ENCODE results near the gene VKORC1L1. TPM values are rescaled to one million over a fixed set of nuclear protein-coding genes. Genes with fewer than 3 reads are reported as not detected.
A peak's percentile ranks its signal among the peaks of the same experiment; 100 is the strongest.

Gene VKORC1L1
- total RNA-seq (2011; cell fraction: chromatin; rRNA removed; ENCODE audit: low replicate concordance): 18.7 and 31.0 TPM in 2 replicates
- total RNA-seq (2011; cell fraction: nucleolus; rRNA removed): 17.2 and 18.3 TPM in 2 replicates
- total RNA-seq (2011; cell fraction: nucleoplasm; rRNA removed): 35.9 and 64.1 TPM in 2 replicates
- total RNA-seq (2014; rRNA removed) (12.1 and 17.4 TPM in 2 replicates), total RNA-seq (2014; rRNA removed; fragmentation: Illumina TruSeq; extraction: Trizol) (19.2 and 19.3 TPM in 2 replicates), total RNA-seq (2015; rRNA removed; fragmentation: Illumina TruSeq; extraction: Trizol) (17.6 and 18.5 TPM in 2 replicates), total RNA-seq (2021) (31.5 and 34.3 TPM in 2 replicates), polyA plus RNA-seq (2011; rRNA removed) (20.1 and 32.9 TPM in 2 replicates), polyA plus RNA-seq (2014; fragmentation: Illumina TruSeq; extraction: Trizol) (31.6 and 36.5 TPM in 2 replicates), polyA plus RNA-seq (2014; fragmentation: Nextera tagmentation; extraction: Ambion mirVana) (1 to 10 TPM; 6.8 to 8.1 TPM), polyA plus RNA-seq (2014; rRNA removed) (21.0 and 30.3 TPM in 2 replicates), polyA minus RNA-seq (2011; rRNA and poly(A)+ RNA removed) (24.5 and 35.4 TPM in 2 replicates), Bru-seq, nascent RNA (percentile 84 among the genes with signal in this experiment), BruChase-seq, experiment 1, labeled RNA remaining after a 2-hour chase (percentile 90 among the genes with signal in this experiment), BruChase-seq, experiment 2, labeled RNA remaining after a 6-hour chase (percentile 84 among the genes with signal in this experiment)
- 14.9 and 17.2 TPM in 2 replicates for polyA plus RNA-seq (2011; cell fraction: cytosol; rRNA removed)
- 4.8 and 6.6 TPM in 2 replicates for polyA plus RNA-seq (2011; cell fraction: nucleus; rRNA removed)
- polyA plus RNA-seq (2012): 19.8 and 23.8 TPM in 2 replicates
- 11.2 and 18.7 TPM in 2 replicates for polyA minus RNA-seq (2011; cell fraction: cytosol; rRNA and poly(A)+ RNA removed)
- 3.1 and 3.7 TPM in 2 replicates for polyA minus RNA-seq (2011; cell fraction: nucleus; rRNA and poly(A)+ RNA removed)
- long read RNA-seq, experiment 1, full-length matches to known transcripts: 200 of 283 reads
- long read RNA-seq, experiment 1, partial matches to known transcripts: 37 of 283 reads
- long read RNA-seq, experiment 1, other reads (novel, unspliced or antisense): 46 of 283 reads
- long read RNA-seq, experiment 2, full-length matches to known transcripts: 24 of 72 reads
- long read RNA-seq, experiment 2, partial matches to known transcripts: 0 of 72 reads
- long read RNA-seq, experiment 2, other reads (novel, unspliced or antisense): 48 of 72 reads
- long read RNA-seq, experiment 3, full-length matches to known transcripts: 2 of 9 reads
- long read RNA-seq, experiment 3, partial matches to known transcripts: 0 of 9 reads
- long read RNA-seq, experiment 3, other reads (novel, unspliced or antisense): 7 of 9 reads

DNA sequence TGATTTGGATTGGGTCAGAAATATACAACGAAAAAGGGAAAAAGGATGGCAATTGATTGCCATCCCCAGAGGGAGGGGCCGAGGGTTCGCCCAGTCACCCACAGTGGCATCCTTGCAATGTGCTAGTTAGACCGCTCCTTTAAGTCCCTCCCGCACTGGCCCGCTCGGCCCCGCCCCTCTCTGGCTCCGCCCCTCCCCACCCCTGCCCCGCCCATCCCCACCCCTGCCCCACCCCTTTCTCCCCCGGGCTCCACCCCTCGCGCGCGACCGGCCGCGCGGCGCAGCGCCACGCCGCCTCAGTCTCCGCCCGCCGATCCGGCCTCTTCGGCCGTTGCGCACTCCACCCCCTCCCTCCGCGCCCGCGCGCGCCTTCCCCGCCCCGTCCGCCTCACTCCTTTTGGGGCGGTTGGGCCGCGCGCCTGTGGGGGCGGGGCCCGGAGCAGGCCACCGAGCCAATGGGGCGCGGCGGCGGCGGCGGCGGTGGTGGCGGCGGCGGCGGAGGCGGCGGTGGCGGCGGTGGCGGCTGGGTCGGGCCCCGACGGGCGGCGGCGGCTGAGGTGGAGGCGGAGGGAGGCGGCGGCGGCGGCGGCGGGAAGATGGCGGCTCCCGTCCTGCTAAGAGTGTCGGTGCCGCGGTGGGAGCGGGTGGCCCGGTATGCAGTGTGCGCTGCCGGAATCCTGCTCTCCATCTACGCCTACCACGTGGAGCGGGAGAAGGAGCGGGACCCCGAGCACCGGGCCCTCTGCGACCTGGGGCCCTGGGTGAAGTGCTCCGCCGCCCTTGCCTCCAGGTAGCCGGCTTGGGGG, at the start of gene VKORC1L1:
TSS of gene VKORC1L1 (plus strand) at position 299 of the 806 bp plus-strand sequence. CDS start at position 597, 298 bp downstream.
- Histone ChIP-seq H3K4me3 (peak within 1 kb of the TSS; percentile 93), H3K9ac (ENCODE audit: insufficient read depth in 1 of 2, low read depth in 2 of 2, low read length in 2 of 2) (peak within 1 kb of the TSS; percentile 84 to 98), H3K27ac (ENCODE audit: extremely low read depth, low read depth, low read length) (peak within 1 kb of the TSS; percentile 85), H2AFZ (ENCODE audit: low read depth, low read length) (peak within 1 kb of the TSS; percentile 85), H4K20me1 (replicated peaks; ENCODE audit: control insufficient read depth, insufficient read depth, low read length) (no peaks in the 10 kb centered on the region), H3K4me1 (replicated peaks in 1 of 2; ENCODE audit: control insufficient read depth in 2 of 2, insufficient read depth in 2 of 2, low read length in 2 of 2) (peaks cover 3 to 6% of the 10 kb centered on the region in 2 experiments; a peak in 1 of 5 replicates), H3K9me1 (ENCODE audit: control insufficient read depth, insufficient read depth, low read length) (no peaks in the 10 kb centered on the region), H3K79me2 (ENCODE audit: control insufficient read depth, insufficient read depth, low read length) (peaks cover 46% of the 10 kb centered on the region), H3K27me3 (ENCODE audit: control insufficient read depth in 2 of 2, insufficient read depth in 2 of 2, low read length in 2 of 2) (no peaks in the 10 kb centered on the region), H3K4me2 (ENCODE audit: insufficient read depth, low read length) (peak within 1 kb of the TSS; percentile 93), H3K9me3 (replicated peaks; ENCODE audit: control insufficient read depth, insufficient read depth, low read depth, low read length) (no peaks in the 10 kb centered on the region), H3K36me3 (ENCODE audit: control insufficient read depth, insufficient read depth, low read length) (peaks cover 13% of the 10 kb centered on the region; the same call in 1 of the 3 replicates)
- peak; percentile 97 for ATAC-seq
- POLR2A ChIA-PET: no interaction called here
- no peak for FAIRE-seq
- peak; percentile 92 to 97 (median 93) for DNase-seq (ENCODE audit: extremely low read depth in 1 of 4, low spot score in 3 of 4)
- intact Hi-C loops (cut with micrococcal nuclease): no loop called here
- BruUV-seq (replicated peaks): no TSS peak
- CTCF ChIA-PET (ENCODE audit: low intra/inter-chr PET ratio): no interaction called here
- in situ Hi-C loops (cut with MboI): no loop called here
- WGBS (ENCODE audit: insufficient coverage, low coverage, missing lambda C conversion rate): under 1% methylated on average over 16 of the region's 94 CpGs
- TF ChIP-seq NCOA6 (IDR thresholded peaks at IDR 0.05): no peak
- TF ChIP-seq, protein P1, sequence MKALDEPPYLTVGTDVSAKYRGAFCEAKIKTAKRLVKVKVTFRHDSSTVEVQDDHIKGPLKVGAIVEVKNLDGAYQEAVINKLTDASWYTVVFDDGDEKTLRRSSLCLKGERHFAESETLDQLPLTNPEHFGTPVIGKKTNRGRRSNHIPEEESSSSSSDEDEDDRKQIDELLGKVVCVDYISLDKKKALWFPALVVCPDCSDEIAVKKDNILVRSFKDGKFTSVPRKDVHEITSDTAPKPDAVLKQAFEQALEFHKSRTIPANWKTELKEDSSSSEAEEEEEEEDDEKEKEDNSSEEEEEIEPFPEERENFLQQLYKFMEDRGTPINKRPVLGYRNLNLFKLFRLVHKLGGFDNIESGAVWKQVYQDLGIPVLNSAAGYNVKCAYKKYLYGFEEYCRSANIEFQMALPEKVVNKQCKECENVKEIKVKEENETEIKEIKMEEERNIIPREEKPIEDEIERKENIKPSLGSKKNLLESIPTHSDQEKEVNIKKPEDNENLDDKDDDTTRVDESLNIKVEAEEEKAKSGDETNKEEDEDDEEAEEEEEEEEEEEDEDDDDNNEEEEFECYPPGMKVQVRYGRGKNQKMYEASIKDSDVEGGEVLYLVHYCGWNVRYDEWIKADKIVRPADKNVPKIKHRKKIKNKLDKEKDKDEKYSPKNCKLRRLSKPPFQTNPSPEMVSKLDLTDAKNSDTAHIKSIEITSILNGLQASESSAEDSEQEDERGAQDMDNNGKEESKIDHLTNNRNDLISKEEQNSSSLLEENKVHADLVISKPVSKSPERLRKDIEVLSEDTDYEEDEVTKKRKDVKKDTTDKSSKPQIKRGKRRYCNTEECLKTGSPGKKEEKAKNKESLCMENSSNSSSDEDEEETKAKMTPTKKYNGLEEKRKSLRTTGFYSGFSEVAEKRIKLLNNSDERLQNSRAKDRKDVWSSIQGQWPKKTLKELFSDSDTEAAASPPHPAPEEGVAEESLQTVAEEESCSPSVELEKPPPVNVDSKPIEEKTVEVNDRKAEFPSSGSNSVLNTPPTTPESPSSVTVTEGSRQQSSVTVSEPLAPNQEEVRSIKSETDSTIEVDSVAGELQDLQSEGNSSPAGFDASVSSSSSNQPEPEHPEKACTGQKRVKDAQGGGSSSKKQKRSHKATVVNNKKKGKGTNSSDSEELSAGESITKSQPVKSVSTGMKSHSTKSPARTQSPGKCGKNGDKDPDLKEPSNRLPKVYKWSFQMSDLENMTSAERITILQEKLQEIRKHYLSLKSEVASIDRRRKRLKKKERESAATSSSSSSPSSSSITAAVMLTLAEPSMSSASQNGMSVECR (CRISPR knock-in tag; IDR thresholded peaks at IDR 0.05): peak; percentile 52; the same call in 1 of the 2 replicates
- TF ChIP-seq, protein P2, sequence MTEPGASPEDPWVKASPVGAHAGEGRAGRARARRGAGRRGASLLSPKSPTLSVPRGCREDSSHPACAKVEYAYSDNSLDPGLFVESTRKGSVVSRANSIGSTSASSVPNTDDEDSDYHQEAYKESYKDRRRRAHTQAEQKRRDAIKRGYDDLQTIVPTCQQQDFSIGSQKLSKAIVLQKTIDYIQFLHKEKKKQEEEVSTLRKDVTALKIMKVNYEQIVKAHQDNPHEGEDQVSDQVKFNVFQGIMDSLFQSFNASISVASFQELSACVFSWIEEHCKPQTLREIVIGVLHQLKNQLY (CRISPR knock-in tag; conservative IDR thresholded peaks at IDR 0.05): no peak
- no peak for TF ChIP-seq NR2C2 (CRISPR knock-in tag; IDR thresholded peaks at IDR 0.05)
- no peak for TF ChIP-seq NR2C2 (tag; IDR thresholded peaks at IDR 0.05)
- TF ChIP-seq, protein P3, sequence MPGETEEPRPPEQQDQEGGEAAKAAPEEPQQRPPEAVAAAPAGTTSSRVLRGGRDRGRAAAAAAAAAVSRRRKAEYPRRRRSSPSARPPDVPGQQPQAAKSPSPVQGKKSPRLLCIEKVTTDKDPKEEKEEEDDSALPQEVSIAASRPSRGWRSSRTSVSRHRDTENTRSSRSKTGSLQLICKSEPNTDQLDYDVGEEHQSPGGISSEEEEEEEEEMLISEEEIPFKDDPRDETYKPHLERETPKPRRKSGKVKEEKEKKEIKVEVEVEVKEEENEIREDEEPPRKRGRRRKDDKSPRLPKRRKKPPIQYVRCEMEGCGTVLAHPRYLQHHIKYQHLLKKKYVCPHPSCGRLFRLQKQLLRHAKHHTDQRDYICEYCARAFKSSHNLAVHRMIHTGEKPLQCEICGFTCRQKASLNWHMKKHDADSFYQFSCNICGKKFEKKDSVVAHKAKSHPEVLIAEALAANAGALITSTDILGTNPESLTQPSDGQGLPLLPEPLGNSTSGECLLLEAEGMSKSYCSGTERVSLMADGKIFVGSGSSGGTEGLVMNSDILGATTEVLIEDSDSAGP (CRISPR knock-in tag; IDR thresholded peaks at IDR 0.05): 0 out of 2 replicates have a peak, but pooled peaks have one; percentile 67
